Measurements from ENCODE around the gene ANTXRL. TPM values are rescaled to one million over a fixed set of nuclear protein-coding genes. Genes with fewer than 3 reads are reported as not detected.

ANTXRL gene
- total and polyA plus RNA-seq, 10 donors, result 0.03 to 1.1 (median 0.42) TPM; not detected in 3

- no peaks in the 10 kb centered on the region for H3K4me1 ChIP-seq
- no peaks in the 10 kb centered on the region for H3K27me3 ChIP-seq (replicated peaks in 1 of 7)
- DNase-seq, result peak; percentile 47
- 68 to 90% (median 76%) methylated on average over 5 of the region's 5 CpGs for WGBS, 5 donors
- TF ChIP-seq POLR2A (IDR thresholded peaks at IDR 0.05), result no peak
- TF ChIP-seq CTCF (IDR thresholded peaks at IDR 0.05 in 8 of 11, conservative IDR thresholded peaks at IDR 0.05 in 3 of 11), result no peak
- TF ChIP-seq POLR2AphosphoS5 (IDR thresholded peaks at IDR 0.05), result no peak
- intact Hi-C loops (cut with DNase I; ENCODE audit: low total_unique reads), result no loop called here
- no peak overlapping the region for H3K27ac ChIP-seq
- no peak overlapping the region for H3K4me3 ChIP-seq
- no peaks in the 10 kb centered on the region for H3K9me3 ChIP-seq
- H3K36me3 ChIP-seq, result no peaks in the 10 kb centered on the region
Observed at GRCh38 chr10:46317370-46317769, 30.6 kb downstream of the ANTXRL start.

DNA sequence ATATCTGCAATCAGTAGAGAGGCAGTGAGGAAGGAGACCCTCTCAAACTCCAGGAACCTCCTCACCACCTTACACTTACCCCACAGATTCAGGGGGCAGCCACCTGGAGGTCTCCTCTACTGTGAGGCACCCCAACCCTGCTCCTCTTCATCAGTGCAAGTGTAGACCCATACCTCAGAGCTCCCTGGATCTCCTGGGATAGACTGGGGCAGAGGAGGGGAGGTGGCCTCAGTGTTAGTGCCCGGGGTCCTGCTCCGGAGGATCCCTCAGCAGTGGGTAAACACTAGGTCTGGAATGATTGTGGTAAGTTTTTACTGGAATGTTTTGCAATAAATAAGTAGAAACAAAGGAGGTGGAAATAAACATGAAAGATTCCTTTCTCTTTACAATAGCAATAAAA lies 31.1 kb downstream of the ANTXRL start:
- H3K4me1 ChIP-seq, result no peaks in the 10 kb centered on the region
- no peak overlapping the region for H3K4me3 ChIP-seq
- DNase-seq, result no peak
- no peak for TF ChIP-seq CTCF (IDR thresholded peaks at IDR 0.05 in 8 of 11, conservative IDR thresholded peaks at IDR 0.05 in 3 of 11)
- no peak for TF ChIP-seq POLR2A (IDR thresholded peaks at IDR 0.05)
- TF ChIP-seq POLR2AphosphoS5 (IDR thresholded peaks at IDR 0.05), result no peak
- no peaks in the 10 kb centered on the region for H3K27me3 ChIP-seq (replicated peaks in 1 of 7)
- H3K36me3 ChIP-seq, result no peaks in the 10 kb centered on the region
- WGBS, 5 donors, result 85 to 98% (median 95%) methylated on average over 2 of the region's 2 CpGs
- no peaks in the 10 kb centered on the region for H3K9me3 ChIP-seq
- H3K27ac ChIP-seq, result no peak overlapping the region
- intact Hi-C loops (cut with DNase I; ENCODE audit: low total_unique reads), result no loop called here

GRCh38 chr10:46318799-46319198 lies 32.0 kb downstream of the ANTXRL start:
- intact Hi-C loops (cut with DNase I; ENCODE audit: low total_unique reads), result no loop called here
- 77 to 94% (median 83%) methylated on average over 4 of the region's 4 CpGs for WGBS, 5 donors
- DNase-seq, result no peak
- Histone ChIP-seq H3K4me1 (no peaks in the 10 kb centered on the region), H3K9me3 (no peaks in the 10 kb centered on the region), H3K27me3 (replicated peaks in 1 of 7) (no peaks in the 10 kb centered on the region), H3K4me3 (no peak overlapping the region), H3K36me3 (no peaks in the 10 kb centered on the region), H3K27ac (no peak overlapping the region)
- TF ChIP-seq CTCF (IDR thresholded peaks at IDR 0.05 in 8 of 11, conservative IDR thresholded peaks at IDR 0.05 in 3 of 11) (no peak), POLR2A (IDR thresholded peaks at IDR 0.05) (no peak), POLR2AphosphoS5 (IDR thresholded peaks at IDR 0.05) (no peak)

DNA sequence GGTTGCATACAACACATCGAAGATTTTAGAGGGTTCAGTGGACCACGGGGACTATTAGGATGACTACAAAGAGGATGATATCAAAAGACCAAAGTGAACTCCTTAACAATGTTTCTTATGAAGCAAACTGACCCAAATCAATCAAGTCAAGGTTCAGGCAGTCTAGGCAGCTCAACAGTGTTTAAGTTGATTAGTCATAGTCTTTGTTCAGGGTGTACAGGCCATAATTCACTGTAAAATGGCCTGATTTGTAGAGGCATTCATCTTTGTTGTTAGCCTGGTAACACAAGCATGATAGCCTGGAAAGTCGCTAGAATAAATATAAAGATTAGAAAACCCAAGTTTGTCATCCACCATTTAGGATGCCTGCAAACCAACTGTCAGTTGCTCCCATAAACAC lies 32.6 kb downstream of the ANTXRL start:
- no peak overlapping the region for H3K27ac ChIP-seq
- TF ChIP-seq POLR2A (IDR thresholded peaks at IDR 0.05) (no peak), POLR2AphosphoS5 (IDR thresholded peaks at IDR 0.05) (no peak), CTCF (IDR thresholded peaks at IDR 0.05 in 8 of 11, conservative IDR thresholded peaks at IDR 0.05 in 3 of 11) (no peak)
- no peaks in the 10 kb centered on the region for H3K27me3 ChIP-seq (replicated peaks in 1 of 7)
- no peaks in the 10 kb centered on the region for H3K4me1 ChIP-seq
- DNase-seq, result no peak
- intact Hi-C loops (cut with DNase I; ENCODE audit: low total_unique reads), result no loop called here
- H3K4me3 ChIP-seq, result no peak overlapping the region
- no peaks in the 10 kb centered on the region for H3K36me3 ChIP-seq
- no peaks in the 10 kb centered on the region for H3K9me3 ChIP-seq
- 88 to 95% (median 88%) methylated on average over 3 of the region's 3 CpGs for WGBS, 5 donors

Measured in spleen (tissue), 11 donors.